GM21423 (cell line): ENCODE results near the gene TEAD1.

Source experiments
- ATAC-seq: cut with Tn5 transposase; IDR thresholded peaks from one replicate; pipeline ENCODE4 v1.9.1; 2021; ENCODE audit warnings: mild to moderate bottlenecking, moderate library complexity; ENCODE audit not compliant: unreplicated experiment

The TEAD1 gene

DNA sequence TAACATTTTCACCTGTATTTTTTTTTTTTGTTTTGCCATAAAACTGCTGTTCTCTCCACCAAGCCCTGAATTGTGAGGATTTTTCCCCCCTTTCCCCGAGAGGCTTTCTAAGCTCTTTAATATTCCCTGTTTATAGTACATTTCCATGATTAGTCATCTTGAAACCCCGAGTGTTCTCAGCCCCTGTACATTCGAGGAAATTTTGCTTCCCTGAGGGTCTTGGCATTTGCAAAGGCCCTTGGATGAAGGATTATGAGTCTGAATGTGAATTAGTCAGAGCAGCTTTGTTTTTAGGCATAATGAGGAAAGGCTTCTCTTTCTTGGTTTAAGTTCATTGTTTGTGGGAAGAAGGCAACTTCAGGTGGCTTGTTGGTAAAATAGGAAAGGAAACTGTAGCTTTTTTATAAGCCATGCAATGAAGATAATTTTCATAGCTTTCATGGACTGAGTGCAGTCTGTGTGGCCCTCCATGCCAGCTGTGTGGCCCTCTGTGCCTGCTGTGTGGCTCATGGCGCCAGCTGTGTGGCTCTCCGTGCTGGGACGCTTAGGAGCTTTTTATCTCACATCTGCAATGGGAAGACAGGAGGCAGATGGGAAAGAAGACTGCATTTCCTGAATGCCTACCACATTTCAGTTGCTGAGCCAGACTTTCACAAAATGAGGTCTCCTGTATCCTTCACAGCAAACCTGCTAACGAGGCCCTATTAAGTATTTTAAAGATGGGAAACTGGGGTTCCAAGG, 129.0 kb downstream of the TEAD1 start:
- ATAC-seq, result no peak

DNA sequence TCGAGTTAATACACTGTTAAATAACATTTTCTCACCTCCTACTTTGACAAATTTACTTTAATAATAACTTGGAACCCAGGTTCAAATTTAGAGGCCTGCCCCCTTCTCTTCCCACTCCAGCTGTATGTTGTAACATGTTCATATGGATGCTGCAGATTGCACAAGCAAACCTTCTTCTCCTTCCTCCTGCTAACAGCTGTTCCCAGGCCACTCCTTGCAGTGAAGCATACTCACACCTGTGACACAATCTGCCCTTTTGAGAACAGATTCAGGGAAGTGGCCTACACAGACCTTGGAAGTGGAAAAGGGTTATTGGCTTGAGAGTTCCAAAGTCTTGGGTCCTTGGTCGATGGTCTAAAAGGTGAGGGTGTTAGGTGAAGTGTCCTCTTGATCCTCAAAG, 131.9 kb downstream of the TEAD1 start:
- no peak for ATAC-seq

- ATAC-seq, result no peak
Observed at GRCh38 chr11:12807621-12808020, 133.4 kb downstream of the TEAD1 start.

DNA sequence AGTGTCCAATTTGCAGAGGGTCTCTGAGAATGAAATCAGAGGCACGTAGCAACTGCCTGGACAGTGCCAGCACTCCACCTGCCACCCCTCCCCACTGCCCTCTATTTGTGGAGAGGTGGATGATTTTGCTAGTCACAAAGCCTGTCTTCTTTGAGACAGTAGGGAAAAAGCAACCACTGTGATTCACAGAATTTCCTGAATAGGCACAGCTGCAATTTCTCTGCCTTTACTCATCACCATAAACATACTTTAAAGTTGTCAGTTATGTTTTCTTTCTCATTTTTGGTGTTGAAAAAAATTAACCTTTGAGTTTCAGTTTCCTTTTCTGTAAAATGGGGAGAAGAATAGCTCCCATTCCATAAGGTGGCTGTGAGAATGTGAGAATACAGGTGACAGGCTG, 134.3 kb downstream of the TEAD1 start:
- ATAC-seq, result no peak

DNA sequence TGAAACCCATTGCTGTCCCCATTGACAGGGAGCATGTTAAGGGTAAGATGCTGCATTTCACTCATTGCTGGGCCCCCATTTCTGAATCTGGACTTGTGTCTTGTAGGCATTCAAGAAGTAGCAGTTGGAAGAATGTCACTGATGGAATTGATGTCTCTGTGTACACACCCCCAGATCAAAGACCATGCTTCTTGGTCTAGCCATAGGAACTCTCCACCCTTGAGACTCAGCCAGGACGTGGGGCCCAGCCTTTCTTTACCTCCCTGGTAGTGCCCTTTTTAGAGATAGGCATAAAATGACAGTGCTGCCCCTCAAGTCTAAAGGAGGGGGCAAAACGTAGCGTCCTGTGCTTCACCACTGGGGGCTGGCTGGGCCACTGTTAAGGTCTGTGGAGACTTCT, 135.1 kb downstream of the TEAD1 start:
- ATAC-seq, result no peak

DNA sequence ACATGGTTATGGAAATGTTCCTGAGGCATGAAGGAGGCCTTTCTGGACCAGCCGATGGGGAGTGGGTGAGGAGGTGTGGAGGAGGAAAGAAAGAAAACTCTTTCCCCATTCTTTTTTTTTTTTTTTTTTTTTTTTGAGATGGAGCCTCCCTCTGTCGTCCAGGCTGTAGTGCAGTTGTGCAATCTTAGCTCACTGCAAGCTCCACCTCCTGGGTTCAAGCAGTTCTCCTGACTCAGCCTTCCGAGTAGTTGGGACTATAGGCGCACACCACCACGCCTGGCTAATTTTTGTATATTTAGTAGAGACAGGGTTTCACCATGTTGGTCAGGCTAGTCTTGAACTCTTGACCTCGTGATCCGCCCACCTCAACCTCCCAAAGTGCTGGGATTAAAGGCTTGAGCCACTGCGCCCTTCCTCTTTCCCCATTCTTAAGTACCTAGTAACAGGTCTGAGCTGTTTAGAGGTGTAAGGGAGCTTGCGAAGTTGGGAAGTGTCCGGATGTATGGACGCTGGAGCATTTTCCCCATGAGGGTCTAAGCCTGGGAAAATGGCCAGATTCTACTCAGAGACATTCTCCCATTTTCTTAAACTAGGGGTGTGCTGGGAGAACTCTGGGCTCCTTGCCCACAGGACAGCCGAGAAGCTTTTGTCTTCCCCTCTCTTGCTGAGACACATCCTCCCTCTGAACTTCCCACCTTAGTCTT, 135.8 kb downstream of the TEAD1 start:
- ATAC-seq, result no peak

DNA sequence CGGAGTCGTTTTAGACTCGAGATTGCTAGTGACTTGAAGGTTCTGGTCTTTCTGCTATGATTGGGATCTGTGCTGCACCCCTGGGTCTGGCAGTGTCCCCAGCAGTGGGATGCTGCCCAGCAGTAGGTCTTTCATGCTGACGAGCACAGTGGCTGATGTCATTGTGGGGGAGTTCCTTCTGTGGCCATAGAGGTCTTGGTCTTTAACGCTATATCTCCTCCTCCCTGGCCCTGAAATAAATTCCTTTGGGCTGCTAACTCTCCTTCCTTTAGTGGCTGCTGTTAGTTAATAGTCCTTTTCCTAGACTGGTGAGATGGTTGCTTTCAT, 136.3 kb downstream of the TEAD1 start:
- ATAC-seq, result no peak

DNA sequence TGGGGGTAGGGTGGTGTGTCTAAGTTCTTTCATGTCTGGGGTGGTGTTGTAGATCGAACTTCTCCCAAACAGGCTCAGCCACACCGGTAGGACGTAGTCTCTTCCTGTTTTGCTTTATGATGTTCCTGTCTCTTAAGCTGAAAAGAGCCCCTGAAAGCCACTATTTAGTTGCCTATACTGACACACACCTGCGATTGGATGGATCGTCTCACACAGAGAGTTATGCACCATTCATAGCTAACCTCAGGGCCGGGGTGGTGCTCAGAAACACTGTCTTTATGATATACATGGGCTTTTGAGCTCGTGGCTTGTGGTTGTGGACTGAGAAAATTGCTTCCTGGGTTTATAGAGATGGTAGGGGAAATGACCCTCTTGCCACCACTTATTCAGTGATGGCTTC, 137.6 kb downstream of the TEAD1 start:
- ATAC-seq, result no peak

DNA sequence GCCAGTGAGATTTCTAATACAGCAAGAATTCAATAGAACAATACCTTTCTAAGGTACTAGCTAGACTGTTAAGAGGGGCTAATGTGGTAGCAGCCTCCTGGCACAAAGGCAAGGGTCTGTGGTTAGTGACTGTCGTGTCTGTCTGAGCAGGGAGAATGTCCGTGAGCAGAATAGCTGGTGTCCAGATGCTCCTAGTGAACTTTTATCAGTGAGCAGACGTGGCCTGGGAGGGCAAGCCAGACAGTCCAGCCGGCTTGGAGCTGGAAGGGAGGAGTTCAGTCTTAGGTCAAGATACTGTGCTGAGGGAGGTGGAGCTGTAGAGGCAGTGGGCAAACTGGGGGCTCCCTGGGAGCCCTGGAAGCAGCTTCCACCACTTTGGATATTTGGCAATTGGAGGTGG, 138.6 kb downstream of the TEAD1 start:
- ATAC-seq, result no peak

- no peak for ATAC-seq
Observed at GRCh38 chr11:12813371-12814225, 139.4 kb downstream of the TEAD1 start.

- ATAC-seq, result no peak
Observed at GRCh38 chr11:12815129-12815480, 140.9 kb downstream of the TEAD1 start.

DNA sequence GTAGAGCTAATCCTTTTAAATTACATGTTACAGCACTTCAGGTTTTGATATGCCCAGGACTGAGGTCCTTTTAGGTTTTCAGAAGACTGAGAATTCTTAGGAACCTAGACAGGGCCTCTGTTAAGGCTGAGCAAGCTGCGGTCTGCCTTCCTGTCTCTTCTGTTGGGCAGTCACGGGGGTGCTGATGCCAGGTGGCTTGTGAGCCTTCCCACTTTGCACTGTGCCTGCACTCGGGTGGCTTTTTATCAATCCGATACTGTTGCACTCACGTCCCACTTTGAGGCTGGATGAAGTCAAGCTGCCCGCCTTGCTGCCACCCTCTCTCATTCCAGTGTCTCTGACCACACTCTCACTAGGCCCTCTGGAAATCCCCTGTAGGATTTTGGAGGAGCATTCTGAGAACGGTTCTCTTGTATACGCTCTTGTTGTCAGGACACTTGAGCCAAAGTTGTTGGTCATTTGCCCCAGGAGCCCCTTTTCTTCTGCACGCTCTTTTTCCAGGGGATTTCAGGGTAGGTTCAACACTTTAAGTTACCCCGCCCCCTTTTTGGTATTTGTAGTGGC, 141.8 kb downstream of the TEAD1 start:
- no peak for ATAC-seq

DNA sequence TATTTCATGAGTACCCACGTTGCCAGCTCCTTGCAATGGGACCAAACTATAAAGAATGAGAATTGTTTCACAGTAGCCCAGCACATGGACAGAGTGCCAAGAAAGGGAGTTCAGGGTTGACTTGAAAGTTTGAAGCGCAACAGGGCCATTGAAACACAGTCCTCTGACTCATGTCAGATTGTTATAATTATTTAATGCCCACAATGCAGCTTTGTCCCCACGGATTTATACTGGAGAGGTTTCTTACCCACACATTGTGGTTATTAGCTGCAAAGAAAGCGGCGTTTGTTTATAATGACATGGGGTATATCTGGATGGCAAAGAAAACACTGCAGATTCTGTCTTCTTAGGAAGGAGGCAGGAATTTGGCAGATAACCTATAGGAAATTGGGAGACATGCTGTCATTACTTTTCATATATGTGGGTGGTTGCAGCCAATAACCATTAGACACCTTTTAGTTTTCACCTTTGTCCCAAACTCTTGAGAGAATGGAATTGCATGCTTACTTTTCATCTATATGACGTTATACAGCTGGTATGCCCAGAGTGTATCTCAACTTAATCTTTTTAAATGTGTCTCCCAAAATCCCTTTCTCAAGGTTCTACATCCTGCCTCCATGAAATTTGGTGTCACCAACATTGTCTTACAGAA, 143.6 kb downstream of the TEAD1 start:
- ATAC-seq, result no peak

DNA sequence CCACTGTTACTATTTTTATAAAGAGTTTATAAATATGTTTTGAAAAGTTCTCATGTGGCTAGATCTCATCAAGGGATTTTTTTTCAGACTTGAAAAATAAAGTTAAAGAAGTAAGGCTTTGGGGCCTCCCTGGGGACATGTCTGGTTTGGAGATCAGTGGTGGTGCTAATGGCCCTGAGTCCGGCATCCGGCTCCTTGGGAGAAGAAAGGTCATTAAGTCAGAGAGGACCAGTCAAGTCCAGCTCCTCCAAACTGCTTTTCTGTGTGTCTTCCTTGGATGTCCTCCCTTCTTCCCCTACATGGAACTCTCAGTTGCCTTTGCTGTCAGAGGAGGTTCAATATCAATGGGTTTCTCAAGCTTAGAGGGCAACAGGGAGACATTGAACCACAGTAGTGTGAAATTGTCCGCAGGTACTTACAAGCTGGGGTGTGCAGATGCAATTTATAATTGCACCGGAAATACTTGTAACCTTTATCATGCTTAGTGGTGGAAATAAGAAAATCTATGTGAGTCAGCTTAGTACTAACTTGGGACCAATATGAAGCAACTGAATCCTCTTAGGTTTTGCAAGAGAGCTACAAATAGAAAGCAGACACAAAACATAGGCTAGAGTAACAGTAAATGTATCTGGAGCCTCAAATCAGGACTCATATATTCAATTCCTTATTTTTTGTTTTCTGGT, 144.3 kb downstream of the TEAD1 start:
- no peak for ATAC-seq

DNA sequence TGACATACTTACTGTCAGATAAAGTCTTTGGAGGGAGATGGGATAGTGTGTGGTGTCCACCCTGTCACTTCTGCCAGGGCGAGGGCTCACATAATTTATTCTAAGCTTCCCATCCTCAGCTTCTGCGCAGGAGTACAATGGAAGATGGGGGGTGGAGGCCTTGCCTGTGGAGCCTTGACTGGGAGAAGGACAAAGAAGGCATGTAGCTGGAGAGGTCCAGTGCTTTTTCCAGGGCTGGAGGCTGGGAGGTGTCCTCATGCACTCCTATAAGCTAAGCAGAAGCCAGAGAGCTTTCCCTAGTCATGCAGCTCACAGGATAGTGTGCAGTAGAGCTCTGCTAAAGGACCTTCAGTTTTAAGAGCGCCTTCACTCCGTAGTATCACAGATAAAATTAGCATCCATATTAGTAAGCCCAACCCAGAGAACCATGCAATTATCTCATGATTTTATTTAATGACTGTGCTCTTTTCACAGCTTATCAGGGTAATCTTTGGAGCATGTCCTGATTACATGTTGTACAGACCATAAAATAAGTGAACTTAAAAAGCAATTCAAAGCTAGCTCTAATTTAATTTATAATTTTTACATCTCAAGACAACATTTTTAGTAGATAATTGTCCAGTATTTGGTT, 148.3 kb downstream of the TEAD1 start:
- ATAC-seq, result no peak

DNA sequence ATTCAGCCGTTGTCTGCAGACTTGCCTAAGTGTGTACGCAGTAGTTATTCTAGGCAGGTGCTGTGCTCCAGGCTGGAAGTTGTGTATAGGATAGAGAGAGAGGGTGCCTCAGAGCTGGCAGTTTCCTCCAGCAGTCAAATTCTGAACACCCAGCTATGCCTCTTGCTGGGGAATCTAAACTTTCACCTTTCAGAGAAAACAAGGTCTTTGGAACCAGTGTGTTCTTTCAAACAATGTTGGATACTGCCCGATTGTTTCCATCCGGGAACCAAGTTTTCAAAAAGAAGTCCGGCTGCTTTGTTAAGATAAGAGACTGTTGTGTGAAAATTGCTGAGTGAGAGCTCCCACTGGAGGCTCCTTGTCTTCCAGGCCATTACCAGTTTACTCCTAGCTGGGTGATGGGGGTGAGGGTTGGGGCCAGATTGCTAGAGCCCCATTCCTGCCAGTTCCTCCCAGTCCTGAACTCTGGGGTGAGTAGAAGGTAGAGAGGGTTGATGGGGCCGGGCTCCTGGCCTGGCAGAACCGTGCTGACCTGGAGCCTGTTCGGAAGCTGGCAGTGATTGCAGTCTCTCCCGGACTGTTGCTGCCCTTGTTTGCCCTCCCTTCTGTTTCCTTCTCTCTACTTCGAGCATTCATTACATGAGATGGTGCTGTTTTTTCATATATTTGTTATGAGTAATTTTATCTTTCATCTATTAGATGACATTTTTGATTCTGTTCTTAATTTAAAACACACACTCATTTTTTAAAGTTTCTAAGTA, 150.2 kb downstream of the TEAD1 start:
- ATAC-seq, result no peak

- ATAC-seq, result no peak
Observed at GRCh38 chr11:12826441-12826840, 152.2 kb downstream of the TEAD1 start.

GRCh38 chr11:12827369-12827768, 153.1 kb downstream of the TEAD1 start:
- ATAC-seq, result no peak
